ENCODE data around the gene CGN.
"Not testable (repeated sequence)": the region's sequence is repeated elsewhere in the genome, so short reads cannot be mapped to it uniquely, and the experiment has no call there.

The CGN gene

DNA sequence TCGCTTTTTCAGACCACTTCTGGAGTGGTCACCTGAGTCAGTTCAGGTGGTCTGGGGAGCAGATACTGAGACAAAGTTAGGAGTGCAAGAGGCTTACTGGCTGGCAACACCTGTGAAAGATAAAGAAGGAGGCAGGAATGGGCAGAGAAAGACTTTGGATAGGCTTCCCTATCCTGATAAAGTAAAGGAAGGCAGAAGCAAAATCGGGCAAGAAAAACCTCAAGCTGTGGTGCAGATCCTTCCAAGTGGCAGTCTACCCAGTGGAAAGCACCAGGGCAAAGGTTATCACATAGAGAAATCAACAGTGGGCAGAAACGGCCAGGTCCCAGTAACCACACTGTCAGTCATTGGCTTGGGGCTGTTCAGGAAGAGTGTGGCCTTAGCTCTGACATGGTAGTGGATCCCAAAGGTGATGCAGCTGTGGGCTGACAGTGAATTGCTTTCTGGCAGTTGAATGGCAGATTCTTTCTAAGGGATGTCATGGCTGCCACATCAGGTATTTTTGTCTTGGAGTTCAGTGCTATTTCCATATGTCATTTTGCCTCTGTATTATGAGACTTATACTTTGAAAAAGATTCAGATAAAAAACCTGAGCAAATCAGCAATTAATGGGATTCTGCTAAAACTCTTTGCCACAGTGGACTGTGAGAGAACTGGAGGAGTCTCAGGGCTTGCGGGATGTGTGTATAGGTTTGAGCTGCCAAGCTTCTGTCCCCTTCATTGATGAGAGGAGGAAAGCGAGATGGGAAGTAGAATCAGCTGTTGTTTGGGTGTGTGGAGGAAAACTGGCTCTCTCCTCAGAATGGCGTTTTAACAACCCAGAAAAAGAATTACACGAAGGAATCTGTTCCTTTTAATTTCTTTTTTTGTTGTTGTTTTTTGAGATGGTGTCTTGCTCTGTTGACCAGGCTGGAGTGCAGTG, 8.1 kb upstream of the CGN start:
- DNase-seq, result no peak

GRCh38 chr1:151504252-151504651, 6.9 kb upstream of the CGN start:
- DNase-seq, result no peak

GRCh38 chr1:151504759-151505158, 6.4 kb upstream of the CGN start:
- DNase-seq, result no peak

- DNase-seq, result no peak
Observed at GRCh38 chr1:151508833-151509232, 2.4 kb upstream of the CGN start.

DNA sequence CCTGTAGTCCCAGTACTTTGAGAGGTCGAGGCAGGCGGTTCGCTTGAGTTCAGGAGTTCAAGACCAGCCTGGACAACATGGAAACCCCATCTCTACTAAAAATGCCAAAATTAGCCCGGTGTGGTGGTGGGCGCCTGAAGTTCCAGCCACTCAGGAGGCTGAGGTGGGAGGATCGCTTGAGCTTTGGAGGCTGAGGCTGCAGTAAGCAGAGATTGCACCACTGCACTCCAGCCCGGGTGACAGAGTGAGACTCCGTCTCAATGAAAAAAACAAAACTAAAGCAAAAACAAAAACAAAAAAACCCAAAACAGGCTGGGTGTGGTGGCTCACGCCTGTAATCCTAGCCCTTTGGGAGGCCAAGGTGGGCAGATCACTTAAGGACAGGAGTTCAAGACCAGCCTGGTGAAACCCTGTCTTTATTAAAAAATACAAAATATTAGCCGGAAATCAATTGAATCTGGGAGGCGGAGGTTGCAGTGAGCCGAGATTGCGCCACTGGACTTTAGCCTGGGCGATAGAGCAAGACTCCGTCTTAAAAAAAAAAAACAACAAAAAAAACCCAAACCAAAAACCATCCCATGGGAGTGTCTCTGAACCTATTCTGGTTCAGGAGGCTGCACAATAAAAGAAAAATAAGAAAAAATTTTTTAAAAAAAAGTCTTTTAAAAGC, 1.7 kb upstream of the CGN start:
- no peak for DNase-seq

DNA sequence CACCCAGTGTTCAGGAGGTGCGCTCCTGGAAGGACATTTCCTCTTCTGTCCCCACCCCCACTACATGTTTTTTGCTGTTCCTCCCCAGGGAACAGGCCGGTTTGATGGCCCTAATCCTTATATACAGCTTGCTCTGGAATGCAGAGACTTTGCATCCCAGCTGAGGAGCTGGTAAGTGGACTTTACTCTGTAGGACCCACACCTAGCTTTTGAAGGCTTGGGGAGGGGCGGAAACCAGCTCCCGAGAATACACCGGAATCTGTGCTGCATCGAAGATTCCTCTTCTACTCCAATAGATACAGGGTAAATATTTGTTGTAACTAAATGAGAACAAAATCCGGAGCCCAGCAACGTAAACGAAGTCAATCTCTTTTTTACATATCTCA, 1.2 kb upstream of the CGN start:
- DNase-seq, result no peak

DNA sequence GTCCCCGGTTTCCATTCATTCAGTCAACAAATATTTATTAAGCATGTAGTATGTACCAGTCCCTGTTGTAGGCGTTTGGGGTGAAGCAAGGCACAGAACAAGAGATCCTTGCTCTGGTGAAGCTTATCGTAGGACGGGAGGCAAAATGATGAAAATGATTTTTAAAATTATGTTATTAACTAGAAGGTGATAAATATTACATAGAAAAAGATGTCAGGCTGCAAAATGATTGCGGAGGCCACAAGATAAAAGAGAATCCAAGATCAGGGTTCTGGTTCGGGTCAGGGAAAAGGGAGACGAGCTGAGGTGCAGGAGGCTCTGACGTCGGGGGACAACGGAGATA, 602 bp upstream of the CGN start:
- no peak for DNase-seq

DNA sequence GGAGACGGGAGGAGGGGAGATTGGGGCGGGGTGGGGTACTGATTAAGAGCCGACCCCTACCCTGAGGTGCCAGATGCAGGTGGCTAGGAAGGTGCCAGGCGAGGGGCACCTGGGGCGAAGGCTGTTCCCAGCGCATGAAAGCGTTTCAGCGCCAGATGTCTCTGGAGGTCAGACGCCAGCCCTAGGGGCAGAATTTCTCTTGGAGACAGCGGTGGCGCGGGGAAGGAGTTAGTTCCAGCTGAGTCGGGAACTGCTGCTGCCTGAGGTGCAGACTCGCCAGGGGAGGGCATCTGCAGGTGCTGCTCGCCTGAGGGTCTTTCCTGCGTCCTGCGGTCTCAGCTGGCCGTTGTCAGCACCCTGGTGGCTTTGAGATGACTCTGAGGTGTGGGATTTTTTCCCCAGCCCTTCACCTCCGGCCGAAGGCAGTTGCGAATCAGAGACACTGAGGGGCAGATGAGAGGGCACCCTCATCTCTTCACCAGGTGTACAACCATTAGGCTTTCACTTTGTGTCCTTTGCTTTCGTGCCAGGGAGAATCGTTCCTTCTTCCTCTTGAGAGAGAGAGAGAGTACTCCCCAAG, 539 bp downstream of the CGN start:
- DNase-seq, result peak in 1 of 4 experiments; percentile 11

GRCh38 chr1:151512326-151512725, 1.1 kb downstream of the CGN start:
- DNase-seq, result no peak

DNA sequence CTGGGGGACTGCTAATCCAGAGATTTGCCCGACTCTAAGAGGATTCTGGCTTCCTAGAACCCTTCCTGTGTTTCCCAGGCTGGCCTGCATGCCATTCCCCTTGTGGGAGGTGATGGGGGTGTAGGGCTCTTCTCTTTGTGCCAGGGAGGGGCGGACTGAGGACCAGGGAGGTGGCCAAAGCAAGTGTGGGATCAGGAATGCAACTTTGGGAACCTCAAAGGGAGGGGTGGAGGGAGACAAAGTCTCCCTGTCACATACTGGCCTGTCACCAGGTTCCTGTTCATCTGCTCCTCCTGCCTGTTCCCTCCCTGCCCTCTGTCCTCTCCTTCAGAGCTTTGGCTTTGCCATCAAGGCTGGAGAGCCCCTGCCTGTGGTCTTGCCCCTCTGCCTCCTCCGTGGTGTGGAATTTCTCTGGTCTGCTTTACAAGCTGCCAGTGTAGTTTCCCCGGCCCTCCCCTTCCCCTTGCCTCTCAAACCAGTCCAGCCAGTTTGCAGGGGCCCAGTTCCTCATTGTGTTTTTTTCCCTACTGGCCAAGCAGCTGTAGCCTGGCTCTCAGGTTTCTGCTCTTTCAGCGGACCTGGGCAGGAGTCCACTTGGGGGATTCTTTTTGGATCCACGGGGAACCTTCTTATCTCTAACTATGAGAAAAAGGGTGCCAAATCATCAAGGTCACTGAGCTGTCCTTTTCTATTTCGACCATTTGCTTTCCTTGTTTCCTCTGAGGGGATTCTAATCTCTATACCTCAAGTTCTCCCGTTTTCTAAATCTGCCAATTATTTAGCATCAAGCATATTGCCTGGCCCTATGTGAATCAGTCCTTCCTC, 1.8 kb downstream of the CGN start:
- DNase-seq, result no peak

DNA sequence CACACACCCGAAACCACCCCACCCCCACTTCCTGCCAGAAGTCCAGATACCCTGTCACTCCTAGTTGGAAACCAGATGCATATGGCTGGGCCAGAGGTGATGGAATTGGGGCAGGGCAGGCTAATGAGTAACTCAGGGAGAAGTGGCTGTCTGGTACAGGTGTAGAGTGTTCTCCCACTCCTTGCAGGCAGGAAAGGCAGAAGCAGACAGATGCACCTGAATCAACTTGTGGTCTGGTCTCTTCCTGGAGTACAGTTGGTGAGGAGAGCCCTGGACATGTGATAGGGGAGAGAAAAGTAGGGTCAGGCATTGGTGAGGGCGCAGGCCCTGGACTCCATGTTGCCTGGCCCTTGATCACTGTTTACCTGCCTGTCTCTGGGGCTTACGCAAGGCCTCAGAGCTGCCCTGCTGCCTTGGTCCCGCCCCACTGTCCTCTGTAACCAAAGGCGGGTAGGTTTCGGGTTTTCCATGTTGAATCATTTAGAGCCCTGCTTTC, 2.5 kb downstream of the CGN start:
- no peak for DNase-seq

DNA sequence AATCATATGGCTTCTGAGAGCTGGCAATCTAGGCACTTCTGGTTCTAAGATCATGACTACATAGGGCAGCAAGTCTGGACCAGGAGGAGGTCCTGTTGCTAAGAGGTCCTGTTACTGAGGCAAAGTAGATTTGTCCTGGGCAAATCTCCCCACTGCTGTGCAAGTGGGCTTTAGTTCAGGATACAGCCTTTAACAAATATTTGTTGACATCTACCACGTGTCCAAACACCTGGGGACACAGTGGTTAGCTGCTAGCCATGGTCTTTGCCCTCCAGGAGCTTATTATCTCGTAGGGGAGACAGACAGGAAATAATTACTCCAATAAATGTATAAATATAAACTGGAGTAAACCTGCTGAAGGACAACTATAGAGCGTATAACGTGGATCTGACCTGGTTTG, 3.2 kb downstream of the CGN start:
- DNase-seq, result no peak

DNA sequence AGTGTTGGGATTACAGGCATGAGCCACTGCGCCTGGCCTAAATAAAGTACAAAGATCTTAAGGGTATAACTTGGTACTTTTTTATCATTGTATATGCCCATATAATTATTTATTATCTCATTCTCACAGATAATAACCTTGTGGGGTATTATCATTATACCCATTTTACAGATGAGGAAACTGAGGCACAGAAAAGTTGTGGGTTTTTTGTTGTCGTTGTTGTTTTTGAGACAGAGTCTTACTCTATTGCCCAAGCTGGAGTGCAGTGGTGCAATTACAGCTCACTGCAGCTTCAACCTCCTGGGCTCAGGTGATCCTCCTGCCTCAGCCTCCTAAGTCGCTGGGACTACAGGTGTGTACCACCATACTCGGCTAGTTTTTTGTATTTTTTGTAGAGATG, 4.1 kb downstream of the CGN start:
- no peak for DNase-seq

DNA sequence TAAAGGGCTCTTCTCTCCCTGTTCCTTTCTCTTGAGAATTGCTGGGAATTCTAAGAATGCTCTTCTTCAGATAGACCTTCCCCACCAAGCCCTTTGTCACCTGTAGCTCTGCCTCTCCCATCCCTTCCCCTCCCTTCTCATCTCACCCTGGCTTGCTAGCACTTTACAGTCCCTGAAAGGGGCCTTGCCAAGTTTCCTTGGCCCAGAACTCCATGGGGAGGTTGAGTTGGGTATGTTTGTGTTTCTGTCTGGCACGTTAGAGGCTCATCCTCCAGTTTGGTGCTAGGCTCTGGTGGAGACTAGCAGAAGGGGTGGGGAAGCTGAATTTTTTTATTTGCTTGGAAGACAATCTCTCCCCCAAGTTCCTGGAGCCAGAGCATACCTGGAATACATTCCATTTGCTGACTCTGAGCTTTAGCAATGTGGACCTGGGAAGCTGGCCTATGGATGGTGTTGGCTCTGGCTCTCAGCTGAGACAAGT, 4.9 kb downstream of the CGN start:
- DNase-seq, result no peak

DNA sequence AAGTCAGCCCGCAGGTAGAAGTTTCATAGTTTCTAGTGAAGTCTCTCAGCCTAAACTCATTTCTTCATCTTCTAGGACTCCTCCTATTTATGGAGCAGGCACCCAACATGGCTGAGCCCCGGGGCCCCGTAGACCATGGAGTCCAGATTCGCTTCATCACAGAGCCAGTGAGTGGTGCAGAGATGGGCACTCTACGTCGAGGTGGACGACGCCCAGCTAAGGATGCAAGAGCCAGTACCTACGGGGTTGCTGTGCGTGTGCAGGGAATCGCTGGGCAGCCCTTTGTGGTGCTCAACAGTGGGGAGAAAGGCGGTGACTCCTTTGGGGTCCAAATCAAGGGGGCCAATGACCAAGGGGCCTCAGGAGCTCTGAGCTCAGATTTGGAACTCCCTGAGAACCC, 7.2 kb downstream of the CGN start:
- no peak for DNase-seq

DNA sequence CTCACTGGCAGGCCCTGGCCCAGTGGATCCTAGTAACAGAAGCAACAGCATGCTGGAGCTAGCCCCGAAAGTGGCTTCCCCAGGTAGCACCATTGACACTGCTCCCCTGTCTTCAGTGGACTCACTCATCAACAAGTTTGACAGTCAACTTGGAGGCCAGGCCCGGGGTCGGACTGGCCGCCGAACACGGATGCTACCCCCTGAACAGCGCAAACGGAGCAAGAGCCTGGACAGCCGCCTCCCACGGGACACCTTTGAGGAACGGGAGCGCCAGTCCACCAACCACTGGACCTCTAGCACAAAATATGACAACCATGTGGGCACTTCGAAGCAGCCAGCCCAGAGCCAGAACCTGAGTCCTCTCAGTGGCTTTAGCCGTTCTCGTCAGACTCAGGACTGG, 7.7 kb downstream of the CGN start:
- no peak for DNase-seq

- no peak for DNase-seq
Observed at GRCh38 chr1:151519667-151520066, 8.5 kb downstream of the CGN start.

GRCh38 chr1:151520359-151520758, 9.2 kb downstream of the CGN start:
- DNase-seq, result no peak

DNA sequence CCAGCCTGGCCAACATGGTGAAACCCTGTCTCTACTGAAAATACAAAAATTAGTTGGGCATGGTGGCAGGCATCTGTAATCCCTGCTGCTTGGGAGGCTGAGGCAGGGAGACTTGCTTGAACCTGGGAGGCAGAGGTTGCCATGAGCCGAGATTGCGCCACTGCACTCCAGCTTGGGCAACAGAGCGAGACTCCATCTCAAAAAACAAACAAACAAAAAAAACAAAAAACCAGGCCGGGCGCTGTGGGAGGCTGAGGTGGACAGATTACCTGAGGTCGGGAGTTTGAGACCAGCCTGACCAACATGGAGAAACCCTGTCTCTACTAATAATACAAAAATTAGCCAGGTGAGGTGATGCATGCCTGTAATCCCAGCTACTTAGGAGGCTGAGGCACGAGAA, 11.2 kb downstream of the CGN start:
- not testable (repeated sequence) for DNase-seq

DNA sequence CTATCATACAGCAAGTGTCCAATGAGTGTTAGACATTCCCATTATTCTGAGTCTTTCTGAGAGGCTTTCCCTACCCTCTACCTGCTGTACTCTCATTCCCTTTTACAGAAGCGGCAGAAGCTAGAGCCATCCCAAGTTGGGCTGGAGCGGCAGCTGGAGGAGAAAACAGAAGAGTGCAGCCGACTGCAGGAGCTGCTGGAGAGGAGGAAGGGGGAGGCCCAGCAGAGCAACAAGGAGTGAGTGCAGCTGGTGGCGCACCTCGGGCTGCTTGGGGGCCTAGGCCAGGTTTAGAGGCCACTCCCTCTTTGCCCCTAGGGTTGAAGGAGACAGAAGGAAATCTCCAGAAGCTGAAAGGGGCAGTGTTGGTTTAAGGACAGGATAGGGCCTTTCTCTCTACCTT, 12.1 kb downstream of the CGN start:
- DNase-seq, result no peak

- no peak for DNase-seq
Observed at GRCh38 chr1:151524736-151525135, 13.5 kb downstream of the CGN start.

DNA sequence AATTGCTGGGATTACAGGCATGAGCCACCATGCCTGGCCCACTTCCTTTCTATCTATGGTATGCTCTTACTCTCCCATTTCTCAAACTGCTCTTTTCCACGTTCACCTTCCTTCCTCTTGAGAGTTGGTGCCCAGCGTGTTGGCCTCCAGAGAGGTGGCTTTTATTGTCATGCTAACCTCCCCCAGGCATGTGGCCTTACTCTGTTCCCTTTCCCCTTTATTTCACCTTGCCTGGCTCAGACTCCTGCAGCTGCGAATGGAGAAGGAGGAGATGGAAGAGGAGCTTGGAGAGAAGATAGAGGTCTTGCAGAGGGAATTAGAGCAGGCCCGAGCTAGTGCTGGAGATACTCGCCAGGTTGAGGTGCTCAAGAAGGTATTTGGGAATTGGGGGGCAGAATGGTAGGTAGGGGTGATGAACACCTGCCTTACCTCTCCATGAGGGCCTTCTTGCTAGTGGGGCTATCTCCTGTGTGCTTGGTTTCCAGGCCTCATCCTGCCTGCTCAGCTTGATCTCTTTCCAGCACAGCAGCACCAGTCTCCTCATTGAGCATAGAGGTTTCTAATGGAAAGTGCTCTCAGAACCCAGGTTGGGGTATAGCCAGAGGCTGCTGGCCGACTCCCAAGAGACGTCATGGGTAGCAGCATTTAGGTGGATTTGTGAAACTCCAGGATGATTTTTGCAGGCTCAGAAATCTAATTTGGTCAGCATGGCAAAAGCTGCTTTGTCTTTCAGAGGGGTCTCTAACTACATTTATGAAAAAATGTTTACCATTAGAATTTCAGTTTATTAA, 15.7 kb downstream of the CGN start:
- no peak for DNase-seq

All from activated CD4-positive, CD25-positive, alpha-beta regulatory T cell (primary cell).